Fibroblast of upper back skin (primary cell): ENCODE results near the gene KCNQ2.

Source experiments
- DNase-seq: peaks from one replicate; pipeline ENCODE4 v3.0.0-alpha.2; 2013

KCNQ2 gene

GRCh38 chr20:63452341-63452740, 20.1 kb downstream of the KCNQ2 start:
- DNase-seq: no peak

GRCh38 chr20:63451821-63452220, 20.6 kb downstream of the KCNQ2 start:
- DNase-seq: no peak

GRCh38 chr20:63449796-63450730, 22.4 kb downstream of the KCNQ2 start:
- DNase-seq: no peak

- DNase-seq: no peak
These were observed 23.4 kb downstream of the KCNQ2 start for GRCh38 chr20:63449025-63449424.

GRCh38 chr20:63448031-63448430, 24.4 kb downstream of the KCNQ2 start:
- no peak for DNase-seq

- DNase-seq: no peak
These were observed 25.1 kb downstream of the KCNQ2 start for GRCh38 chr20:63447320-63447719.

GRCh38 chr20:63446216-63447024, 26.0 kb downstream of the KCNQ2 start:
- DNase-seq: no peak

GRCh38 chr20:63445075-63445734, 27.2 kb downstream of the KCNQ2 start:
- no peak for DNase-seq

- no peak for DNase-seq
These were observed 27.9 kb downstream of the KCNQ2 start for GRCh38 chr20:63444548-63444947.

- DNase-seq: no peak
These were observed 28.7 kb downstream of the KCNQ2 start for GRCh38 chr20:63443606-63444395.

GRCh38 chr20:63442100-63442493, 30.4 kb downstream of the KCNQ2 start:
- peak; percentile 5 for DNase-seq

GRCh38 chr20:63441136-63442099, 31.0 kb downstream of the KCNQ2 start:
- no peak for DNase-seq

GRCh38 chr20:63440366-63440955, 32.0 kb downstream of the KCNQ2 start:
- DNase-seq: no peak

- no peak for DNase-seq
These were observed 32.6 kb downstream of the KCNQ2 start for GRCh38 chr20:63439866-63440265.

GRCh38 chr20:63438121-63438520, 34.3 kb downstream of the KCNQ2 start:
- DNase-seq: no peak

- peak; percentile 4 for DNase-seq
These were observed 36.9 kb downstream of the KCNQ2 start for GRCh38 chr20:63435552-63435951.

GRCh38 chr20:63434599-63435378, 37.7 kb downstream of the KCNQ2 start:
- peak; percentile 65 for DNase-seq

- no peak for DNase-seq
These were observed 38.5 kb downstream of the KCNQ2 start for GRCh38 chr20:63433756-63434531.

GRCh38 chr20:63433351-63433750, 39.1 kb downstream of the KCNQ2 start:
- DNase-seq: no peak
